GM18498 (cell line): ENCODE measurements around the gene CYP4Z1.
"Not testable (repeated sequence)": the region's sequence is repeated elsewhere in the genome, so short reads cannot be mapped to it uniquely, and the experiment has no call there.

ENCODE experiments used
- ATAC-seq: cut with Tn5 transposase; IDR thresholded peaks from one replicate; pipeline ENCODE4 v1.9.1; 2021; ENCODE audit warnings: mild to moderate bottlenecking, moderate library complexity; ENCODE audit not compliant: unreplicated experiment

CYP4Z1 gene

DNA sequence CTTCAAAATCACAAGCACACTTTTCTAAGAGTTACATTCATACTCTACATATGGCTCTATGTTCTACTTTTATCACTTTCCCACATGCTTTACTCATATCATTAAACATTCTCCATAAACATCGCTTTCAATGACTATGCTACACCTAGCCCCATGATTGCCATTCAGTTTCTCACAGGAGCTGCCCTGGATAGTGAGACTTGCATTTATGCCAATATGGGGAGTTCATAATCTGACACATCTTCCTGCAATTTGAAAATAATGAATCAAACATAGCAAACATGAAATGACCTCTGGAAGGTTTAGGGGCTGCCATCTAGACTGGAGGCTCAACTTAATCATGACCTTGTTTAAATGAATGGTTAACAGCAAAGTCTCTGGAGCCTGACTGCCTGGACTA lies 61.2 kb downstream of the CYP4Z1 start:
- ATAC-seq, result no peak

- ATAC-seq, result not testable (repeated sequence)
These were observed 61.8 kb downstream of the CYP4Z1 start for GRCh38 chr1:47128854-47129253.

- not testable (repeated sequence) for ATAC-seq
These were observed 62.6 kb downstream of the CYP4Z1 start for GRCh38 chr1:47129489-47130230.

DNA sequence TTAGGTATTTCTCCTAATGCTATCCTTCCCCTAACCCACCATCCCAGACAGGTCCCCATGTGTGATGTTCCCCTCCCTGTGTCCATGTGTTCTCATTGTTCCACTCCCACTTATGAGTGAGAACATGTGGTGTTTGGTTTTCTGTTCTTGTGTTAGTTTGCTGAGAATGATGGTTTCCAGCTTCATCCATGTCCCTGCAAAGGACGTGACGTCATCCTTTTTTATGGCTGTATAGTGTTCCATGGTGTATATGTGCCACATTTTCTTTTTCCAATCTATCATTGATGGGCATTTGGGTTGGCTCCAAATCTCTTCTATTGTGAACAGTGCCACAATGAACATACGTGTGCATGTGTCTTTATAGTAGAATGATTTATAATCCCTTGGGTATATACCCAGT lies 65.6 kb downstream of the CYP4Z1 start:
- not testable (repeated sequence) for ATAC-seq

- ATAC-seq, result no peak
These were observed 70.2 kb downstream of the CYP4Z1 start, which contains the start of gene CYP4A22 for GRCh38 chr1:47137198-47137597. CYP4A22 (plus strand) TSS chr1:47137441; CDS start chr1:47137486, 45 bp downstream.

- ATAC-seq, result no peak
These were observed 71.0 kb downstream of the CYP4Z1 start for GRCh38 chr1:47137925-47138615.

DNA sequence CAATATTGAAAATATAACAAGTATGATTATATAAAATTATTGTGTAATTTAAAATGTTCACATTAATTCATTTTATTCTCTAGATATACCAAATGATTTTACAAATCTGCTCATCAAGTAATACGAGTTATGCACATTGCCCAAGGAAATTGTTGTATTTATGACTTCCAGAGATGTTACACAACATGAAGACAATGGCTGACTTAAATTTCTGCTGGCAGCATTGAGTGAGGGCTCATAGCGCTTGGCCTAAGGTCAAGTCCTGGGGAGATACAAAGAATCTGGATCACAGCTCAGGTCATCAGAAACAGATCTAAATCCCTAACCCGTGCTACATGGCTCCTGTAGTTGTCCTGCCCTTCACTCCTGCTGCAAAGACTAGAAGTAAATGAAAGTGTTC lies 73.3 kb downstream of the CYP4Z1 start:
- not testable (repeated sequence) for ATAC-seq

- not testable (repeated sequence) for ATAC-seq
These were observed 76.6 kb downstream of the CYP4Z1 start for GRCh38 chr1:47143654-47144053.

DNA sequence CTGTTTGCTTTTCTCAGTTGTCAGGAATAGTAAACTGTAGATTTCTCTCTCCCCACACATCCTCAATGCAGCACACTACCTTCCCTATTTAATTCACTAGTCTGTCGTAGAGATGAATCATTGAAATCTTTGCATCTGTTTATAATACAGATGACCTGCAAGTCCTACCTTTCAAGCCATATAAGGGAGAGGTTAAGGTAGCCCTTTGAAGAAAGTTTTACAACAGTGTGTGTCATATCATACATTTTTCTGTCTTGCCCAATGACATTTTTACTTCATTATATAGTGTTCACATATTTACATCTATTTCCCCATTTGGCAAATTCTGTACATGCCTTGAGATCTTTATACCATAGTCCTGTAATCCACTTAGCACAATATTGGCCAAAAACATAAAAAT lies 79.5 kb downstream of the CYP4Z1 start:
- ATAC-seq, result not testable (repeated sequence)

GRCh38 chr1:47147047-47147785 lies 80.2 kb downstream of the CYP4Z1 start:
- ATAC-seq, result no peak

GRCh38 chr1:47149162-47149561 lies 82.1 kb downstream of the CYP4Z1 start:
- ATAC-seq, result not testable (repeated sequence)

- not testable (repeated sequence) for ATAC-seq
These were observed 89.4 kb downstream of the CYP4Z1 start for GRCh38 chr1:47156457-47156856.

DNA sequence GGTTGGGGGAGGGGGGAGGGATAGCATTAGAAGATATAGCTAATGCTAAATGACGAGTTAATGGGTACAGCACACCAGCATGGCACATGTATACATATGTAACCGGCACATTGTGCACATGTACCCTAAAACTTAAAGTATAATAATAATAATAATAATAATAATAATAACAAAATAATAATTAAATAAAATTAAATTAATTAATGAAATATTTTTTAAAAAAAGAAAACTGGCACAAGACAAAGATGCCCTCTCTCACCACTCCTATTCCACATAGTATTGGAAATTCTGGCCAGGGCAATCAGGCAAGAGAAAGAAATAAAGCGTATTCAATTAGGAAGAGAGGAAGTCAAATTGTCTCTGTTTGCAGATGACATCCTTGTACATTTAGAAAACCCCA lies 90.9 kb downstream of the CYP4Z1 start:
- not testable (repeated sequence) for ATAC-seq

DNA sequence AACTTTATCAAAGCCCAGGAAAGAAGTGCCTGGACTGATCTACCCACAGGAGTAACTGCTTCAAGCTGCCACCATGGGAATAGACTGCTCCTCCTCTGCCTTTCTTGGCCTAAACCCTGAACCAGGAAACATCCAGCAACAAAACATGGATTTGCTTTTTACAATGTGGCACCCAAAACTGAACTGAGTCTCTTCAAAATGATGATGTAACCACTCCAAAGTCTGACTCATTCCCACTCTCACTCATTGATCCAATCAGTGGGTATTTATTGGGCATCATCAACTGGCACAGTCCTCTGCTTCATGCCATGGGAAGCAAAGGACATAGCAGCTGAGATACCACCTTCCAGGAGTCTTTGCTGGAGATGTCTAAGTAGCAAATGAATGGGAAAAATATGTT lies 93.7 kb downstream of the CYP4Z1 start:
- no peak for ATAC-seq

DNA sequence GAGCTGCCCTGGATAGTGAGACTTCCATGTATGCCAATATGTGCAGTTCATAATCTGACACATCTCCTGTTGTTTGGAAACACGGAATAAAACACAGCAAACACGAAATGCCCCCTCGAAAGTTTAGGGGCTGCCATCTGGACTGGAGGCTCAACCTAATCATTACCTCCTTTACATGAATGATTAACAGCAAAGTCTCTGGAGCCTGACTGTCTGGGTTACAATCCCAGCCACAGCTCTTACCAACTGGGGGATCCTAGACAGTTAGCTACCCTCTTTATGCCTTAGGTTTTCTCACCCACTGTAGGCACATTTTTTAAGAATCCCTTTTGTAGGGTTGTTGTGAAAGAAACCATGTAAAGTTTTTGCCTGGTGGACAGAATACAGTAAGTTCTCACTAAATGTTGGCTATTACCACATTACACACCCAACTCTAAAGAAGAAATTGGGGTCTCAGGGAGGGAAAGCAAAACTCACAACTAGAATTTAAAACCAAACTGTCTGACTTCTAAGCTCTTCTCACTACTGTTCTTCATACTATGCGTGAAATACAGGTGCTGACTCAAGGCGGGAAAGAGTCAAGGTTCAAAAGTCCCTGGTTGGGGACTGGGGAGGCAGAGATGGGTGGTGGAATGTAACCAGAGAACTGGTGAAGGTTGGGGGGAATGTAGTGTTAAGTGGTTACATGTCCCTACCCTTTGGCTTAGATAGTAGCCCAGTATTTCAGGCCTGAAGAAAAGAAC lies 94.4 kb downstream of the CYP4Z1 start:
- ATAC-seq, result no peak

DNA sequence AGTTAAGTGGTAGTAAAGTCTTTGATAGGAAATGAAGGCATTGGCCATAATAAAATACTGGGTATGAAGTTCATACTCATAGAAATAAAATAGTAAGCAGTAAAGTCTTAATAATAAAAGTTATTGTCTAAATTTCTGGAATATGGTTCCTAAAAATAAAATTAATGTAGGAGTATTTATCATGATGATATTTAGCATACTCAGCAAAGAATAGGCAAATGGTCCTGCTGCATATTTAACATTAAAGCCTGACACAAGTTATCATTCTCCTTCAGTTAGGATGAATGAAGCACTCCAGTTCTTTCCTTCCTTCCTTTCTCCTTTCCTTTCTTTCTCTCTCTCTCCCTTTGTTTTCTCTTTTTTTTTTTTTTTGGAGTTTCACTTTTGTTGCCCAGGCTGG lies 97.5 kb downstream of the CYP4Z1 start:
- no peak for ATAC-seq
